ENCODE data around the gene SMOC2.

GRCh38 chr6:168490757-168491156 lies 49.8 kb downstream of the SMOC2 start:
- TF ChIP-seq, protein P1, sequence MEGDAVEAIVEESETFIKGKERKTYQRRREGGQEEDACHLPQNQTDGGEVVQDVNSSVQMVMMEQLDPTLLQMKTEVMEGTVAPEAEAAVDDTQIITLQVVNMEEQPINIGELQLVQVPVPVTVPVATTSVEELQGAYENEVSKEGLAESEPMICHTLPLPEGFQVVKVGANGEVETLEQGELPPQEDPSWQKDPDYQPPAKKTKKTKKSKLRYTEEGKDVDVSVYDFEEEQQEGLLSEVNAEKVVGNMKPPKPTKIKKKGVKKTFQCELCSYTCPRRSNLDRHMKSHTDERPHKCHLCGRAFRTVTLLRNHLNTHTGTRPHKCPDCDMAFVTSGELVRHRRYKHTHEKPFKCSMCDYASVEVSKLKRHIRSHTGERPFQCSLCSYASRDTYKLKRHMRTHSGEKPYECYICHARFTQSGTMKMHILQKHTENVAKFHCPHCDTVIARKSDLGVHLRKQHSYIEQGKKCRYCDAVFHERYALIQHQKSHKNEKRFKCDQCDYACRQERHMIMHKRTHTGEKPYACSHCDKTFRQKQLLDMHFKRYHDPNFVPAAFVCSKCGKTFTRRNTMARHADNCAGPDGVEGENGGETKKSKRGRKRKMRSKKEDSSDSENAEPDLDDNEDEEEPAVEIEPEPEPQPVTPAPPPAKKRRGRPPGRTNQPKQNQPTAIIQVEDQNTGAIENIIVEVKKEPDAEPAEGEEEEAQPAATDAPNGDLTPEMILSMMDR (IDR thresholded peaks at IDR 0.05), result no peak
- TF ChIP-seq MAZ (IDR thresholded peaks at IDR 0.05; ENCODE audit: borderline replicate concordance, low read depth, low read length) (no peak), JUN (IDR thresholded peaks at IDR 0.05) (no peak), CHD2 (IDR thresholded peaks at IDR 0.05; ENCODE audit: low read length, partially characterized antibody) (no peak), CHD4 (IDR thresholded peaks at IDR 0.05; ENCODE audit: borderline replicate concordance) (no peak), POLR2A (IDR thresholded peaks at IDR 0.05; ENCODE audit: low read length) (no peak), SMC3 (IDR thresholded peaks at IDR 0.05) (no peak), FOSL2 (IDR thresholded peaks at IDR 0.05) (no peak), FOSL2 (CRISPR knock-in tag; IDR thresholded peaks at IDR 0.05) (no peak), NPAS2 (CRISPR knock-in tag; IDR thresholded peaks at IDR 0.05; ENCODE audit: borderline replicate concordance) (no peak), RFX5 (IDR thresholded peaks at IDR 0.05) (no peak)
- TF ChIP-seq, protein P2, sequence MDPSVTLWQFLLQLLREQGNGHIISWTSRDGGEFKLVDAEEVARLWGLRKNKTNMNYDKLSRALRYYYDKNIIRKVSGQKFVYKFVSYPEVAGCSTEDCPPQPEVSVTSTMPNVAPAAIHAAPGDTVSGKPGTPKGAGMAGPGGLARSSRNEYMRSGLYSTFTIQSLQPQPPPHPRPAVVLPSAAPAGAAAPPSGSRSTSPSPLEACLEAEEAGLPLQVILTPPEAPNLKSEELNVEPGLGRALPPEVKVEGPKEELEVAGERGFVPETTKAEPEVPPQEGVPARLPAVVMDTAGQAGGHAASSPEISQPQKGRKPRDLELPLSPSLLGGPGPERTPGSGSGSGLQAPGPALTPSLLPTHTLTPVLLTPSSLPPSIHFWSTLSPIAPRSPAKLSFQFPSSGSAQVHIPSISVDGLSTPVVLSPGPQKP (IDR thresholded peaks at IDR 0.05; ENCODE audit: low read depth, low read length), result no peak
- TF ChIP-seq, protein P3, sequence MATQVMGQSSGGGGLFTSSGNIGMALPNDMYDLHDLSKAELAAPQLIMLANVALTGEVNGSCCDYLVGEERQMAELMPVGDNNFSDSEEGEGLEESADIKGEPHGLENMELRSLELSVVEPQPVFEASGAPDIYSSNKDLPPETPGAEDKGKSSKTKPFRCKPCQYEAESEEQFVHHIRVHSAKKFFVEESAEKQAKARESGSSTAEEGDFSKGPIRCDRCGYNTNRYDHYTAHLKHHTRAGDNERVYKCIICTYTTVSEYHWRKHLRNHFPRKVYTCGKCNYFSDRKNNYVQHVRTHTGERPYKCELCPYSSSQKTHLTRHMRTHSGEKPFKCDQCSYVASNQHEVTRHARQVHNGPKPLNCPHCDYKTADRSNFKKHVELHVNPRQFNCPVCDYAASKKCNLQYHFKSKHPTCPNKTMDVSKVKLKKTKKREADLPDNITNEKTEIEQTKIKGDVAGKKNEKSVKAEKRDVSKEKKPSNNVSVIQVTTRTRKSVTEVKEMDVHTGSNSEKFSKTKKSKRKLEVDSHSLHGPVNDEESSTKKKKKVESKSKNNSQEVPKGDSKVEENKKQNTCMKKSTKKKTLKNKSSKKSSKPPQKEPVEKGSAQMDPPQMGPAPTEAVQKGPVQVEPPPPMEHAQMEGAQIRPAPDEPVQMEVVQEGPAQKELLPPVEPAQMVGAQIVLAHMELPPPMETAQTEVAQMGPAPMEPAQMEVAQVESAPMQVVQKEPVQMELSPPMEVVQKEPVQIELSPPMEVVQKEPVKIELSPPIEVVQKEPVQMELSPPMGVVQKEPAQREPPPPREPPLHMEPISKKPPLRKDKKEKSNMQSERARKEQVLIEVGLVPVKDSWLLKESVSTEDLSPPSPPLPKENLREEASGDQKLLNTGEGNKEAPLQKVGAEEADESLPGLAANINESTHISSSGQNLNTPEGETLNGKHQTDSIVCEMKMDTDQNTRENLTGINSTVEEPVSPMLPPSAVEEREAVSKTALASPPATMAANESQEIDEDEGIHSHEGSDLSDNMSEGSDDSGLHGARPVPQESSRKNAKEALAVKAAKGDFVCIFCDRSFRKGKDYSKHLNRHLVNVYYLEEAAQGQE (IDR thresholded peaks at IDR 0.05), result no peak

Measured in A549 (cell line).